RKO (cell line): ENCODE data around the gene RERGL.
A peak's percentile ranks its signal among the peaks of the same experiment; 100 is the strongest.
"Not testable (repeated sequence)": the region's sequence is repeated elsewhere in the genome, so short reads cannot be mapped to it uniquely, and the experiment has no call there.

Experiments
- DNase-seq: peaks from one replicate; pipeline ENCODE4 v3.0.0-alpha.2; 2016; ENCODE audit warnings: low spot score

The RERGL gene, protein sequence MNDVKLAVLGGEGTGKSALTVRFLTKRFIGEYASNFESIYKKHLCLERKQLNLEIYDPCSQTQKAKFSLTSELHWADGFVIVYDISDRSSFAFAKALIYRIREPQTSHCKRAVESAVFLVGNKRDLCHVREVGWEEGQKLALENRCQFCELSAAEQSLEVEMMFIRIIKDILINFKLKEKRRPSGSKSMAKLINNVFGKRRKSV

DNA sequence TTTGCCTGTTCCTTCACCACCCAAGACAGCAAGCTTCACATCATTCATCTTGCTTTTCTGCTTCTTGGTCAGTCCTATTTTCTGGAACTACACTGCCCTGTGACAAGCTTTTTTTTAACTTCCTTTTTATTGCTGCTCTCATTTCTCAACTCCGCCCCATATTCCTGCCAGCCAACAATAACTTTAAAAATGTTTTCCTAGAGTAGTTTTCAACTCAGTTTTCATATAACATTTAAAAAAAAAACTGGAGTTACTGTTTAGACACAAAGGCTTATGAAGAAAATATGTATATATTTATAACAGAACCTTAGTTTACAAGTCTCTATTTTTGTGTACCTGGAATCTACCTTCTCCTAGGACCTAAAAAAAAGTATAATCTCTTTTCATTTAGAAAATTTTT, at the start of gene RERGL:
Gene RERGL, minus strand, starts transcription at position 101 of the 400 bp plus-strand sequence. Its CDS starts 53 bp downstream, at position 48.
- DNase-seq = no peak

GRCh38 chr12:18139254-18139653, 49.3 kb upstream of the RERGL start:
- DNase-seq = no peak

- DNase-seq = no peak
Observed at GRCh38 chr12:18135509-18135908, 45.5 kb upstream of the RERGL start.

GRCh38 chr12:18135086-18135485, 45.1 kb upstream of the RERGL start:
- no peak for DNase-seq

GRCh38 chr12:18130851-18131250, 40.9 kb upstream of the RERGL start:
- no peak for DNase-seq

DNA sequence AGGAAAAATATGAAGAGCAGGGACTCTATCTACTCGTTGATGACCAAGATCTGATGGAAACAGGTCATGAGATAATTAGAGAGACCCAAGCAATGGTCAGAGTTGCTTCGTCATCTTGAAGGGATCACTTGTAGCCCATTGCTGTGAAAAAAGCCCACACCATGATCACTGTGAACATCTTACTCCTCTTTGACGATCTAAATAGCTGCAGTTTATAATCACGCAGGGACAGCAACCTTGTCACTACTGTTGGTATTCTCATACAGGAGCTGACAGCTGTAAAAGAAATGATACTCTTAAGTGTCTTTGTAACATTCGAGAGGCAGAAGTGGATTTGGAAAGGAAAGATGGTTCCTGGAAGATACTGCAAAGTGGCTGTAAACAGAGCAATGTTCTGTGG, 33.7 kb upstream of the RERGL start:
- DNase-seq = no peak

DNA sequence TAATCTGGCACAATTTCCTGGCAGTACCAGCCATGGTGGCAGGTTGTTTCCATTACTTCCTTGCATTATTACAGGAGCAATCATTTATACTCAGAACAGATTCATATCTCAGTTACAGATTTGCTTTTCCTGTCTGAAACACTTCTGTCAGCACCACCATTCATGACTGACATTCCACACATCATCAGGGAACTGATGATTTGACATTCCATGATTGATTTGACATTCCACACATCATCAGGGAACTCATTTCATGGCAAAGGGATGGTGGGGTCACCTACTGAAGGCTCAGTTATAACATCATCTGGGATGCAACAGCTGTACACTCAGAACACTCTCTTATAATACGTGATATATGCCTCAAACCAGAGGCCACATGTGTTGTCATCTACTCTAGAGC, 30.9 kb upstream of the RERGL start:
- DNase-seq = no peak

- no peak for DNase-seq
Observed at GRCh38 chr12:18108611-18109010, 18.6 kb upstream of the RERGL start.

DNA sequence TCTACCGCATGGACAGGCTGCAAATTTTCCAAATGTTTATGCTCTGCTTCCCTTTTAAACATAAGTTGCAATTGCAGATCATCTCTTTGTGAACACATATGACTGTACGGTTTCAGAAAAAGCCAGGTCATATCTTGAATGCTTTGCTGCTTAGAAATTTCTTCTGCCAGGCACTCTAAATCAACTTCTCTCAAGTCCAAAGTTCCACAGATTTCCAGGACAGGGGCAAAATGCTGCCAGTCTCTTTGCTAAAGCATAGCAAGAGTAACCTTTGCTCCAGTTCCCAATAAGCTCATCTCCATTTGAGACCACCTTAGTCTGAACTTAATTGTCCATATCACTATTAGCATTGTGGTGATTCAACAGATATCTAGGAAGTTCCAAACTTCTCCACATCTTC, 13.6 kb upstream of the RERGL start:
- DNase-seq = no peak

DNA sequence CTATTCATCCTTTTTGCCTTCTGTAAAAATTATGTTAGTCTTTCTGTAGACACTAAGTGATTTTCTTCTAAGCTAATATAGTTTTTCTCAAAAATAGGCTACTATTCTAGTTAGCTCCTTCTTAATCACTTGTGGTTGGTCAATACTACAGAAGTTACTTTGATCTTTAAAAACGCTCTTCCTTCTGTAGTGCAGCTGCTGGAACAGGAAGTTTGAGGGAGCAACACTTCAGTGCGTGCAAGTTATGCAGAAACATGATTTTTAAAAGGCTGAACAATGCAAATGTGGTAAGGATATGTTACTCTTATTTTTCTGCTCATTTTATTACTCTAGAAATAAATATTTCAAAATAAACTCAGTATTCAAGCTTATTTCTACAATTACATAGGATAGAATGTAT, 11.1 kb upstream of the RERGL start:
- DNase-seq = no peak

DNA sequence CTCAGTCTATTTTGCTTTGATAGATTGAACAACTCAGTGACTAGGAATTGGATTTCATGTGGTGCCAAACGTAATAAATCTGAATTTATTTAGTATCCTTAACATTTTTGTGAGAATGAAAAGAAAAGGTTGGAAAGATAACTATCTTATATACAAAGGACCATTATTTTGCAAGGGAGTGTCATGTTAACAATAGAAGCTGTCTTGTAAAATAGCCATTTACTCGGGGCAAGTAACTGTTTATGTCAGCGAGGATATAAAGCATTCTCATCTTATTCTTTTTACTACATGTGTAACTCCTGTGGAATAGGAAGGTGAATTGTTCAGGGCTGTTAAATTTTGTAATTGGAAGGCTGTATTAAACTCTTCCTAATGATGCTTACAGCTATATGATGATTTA, 5.9 kb downstream of the RERGL start:
- DNase-seq = no peak

GRCh38 chr12:18079541-18080246, 10.3 kb downstream of the RERGL start:
- peak; percentile 24 for DNase-seq

DNA sequence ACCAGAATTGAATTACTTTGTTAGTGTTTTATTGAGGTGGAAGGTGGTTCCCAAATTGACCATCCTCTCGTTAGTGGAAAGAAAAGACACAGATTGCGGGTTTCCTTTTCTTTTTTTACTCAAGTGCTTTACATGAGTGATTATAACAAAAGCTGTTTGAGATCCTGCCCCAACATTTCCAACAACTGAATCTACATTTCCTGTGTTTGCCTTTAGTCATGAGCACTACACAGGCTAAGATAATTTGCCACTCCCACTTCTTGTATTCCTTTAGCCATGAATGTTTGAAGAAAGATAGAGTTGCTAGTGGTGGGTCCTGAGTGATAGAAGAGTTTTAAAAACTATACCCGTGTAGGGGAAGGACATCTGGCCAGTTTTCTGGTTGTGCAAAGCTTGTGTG, 16.0 kb downstream of the RERGL start:
- no peak for DNase-seq

- DNase-seq = no peak
Observed at GRCh38 chr12:18072723-18073122, 17.3 kb downstream of the RERGL start.

DNA sequence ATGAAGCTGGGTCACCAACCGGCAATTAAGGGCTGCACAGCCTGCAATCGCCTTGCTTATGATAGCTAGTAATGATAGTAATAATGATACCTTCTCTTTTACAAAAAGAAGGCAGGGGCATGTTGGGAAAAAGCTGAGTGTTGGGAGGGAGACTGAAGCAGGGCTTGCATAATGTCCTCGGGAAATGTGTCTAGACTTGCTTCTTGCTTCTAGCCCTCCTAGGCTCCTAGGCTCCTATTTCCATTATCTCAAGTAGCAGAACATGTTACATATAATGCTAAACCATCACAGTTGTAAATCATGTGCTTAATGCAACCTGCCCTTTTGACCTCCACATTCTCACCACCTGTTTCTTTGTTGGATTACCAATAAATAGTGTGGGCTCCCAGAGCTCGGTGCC, 18.7 kb downstream of the RERGL start:
- DNase-seq = no peak

DNA sequence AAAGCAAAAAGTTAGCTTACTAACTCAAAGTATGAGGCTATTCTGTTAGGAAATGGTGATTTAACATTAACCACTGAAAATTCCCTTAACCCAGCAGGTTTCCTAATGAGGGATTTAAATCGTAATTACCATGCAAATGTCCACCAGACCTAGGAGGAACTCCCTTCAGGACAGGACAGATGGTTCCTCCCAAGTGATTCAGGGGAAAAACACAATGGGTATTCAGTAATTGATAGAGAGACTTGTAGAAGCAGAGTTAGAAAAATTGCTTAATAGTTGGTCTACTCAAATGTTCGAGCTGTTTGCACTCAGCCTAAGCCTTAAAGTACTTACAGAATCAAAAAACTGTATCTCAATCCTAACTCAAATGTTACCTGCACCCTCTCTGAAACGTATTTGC, 21.6 kb downstream of the RERGL start:
- no peak for DNase-seq

GRCh38 chr12:18066666-18067065, 23.3 kb downstream of the RERGL start:
- DNase-seq = no peak

GRCh38 chr12:18062867-18063266, 27.1 kb downstream of the RERGL start:
- not testable (repeated sequence) for DNase-seq

DNA sequence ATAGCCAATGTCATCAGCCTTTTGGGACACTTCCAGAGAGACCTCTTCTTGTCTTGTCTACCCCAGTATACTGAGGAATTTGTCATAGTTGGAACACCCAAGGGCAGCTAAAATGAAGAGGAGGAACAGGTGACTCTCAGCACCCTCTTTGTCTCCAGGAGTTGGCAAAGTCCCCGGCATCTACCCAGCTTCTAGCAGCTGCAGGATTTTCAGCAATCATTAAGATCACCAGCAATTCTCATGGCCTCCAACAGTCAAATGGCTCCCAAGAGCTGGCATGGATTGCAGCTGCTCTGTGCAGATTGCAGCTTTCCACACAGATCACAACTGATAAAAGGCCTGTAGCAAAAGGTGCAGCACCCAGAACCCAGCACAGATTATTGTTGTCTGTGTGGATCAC, 32.9 kb downstream of the RERGL start:
- no peak for DNase-seq

- no peak for DNase-seq
Observed at GRCh38 chr12:18054925-18055619, 34.9 kb downstream of the RERGL start.

- no peak for DNase-seq
Observed at GRCh38 chr12:18045446-18045992, 44.5 kb downstream of the RERGL start.

DNA sequence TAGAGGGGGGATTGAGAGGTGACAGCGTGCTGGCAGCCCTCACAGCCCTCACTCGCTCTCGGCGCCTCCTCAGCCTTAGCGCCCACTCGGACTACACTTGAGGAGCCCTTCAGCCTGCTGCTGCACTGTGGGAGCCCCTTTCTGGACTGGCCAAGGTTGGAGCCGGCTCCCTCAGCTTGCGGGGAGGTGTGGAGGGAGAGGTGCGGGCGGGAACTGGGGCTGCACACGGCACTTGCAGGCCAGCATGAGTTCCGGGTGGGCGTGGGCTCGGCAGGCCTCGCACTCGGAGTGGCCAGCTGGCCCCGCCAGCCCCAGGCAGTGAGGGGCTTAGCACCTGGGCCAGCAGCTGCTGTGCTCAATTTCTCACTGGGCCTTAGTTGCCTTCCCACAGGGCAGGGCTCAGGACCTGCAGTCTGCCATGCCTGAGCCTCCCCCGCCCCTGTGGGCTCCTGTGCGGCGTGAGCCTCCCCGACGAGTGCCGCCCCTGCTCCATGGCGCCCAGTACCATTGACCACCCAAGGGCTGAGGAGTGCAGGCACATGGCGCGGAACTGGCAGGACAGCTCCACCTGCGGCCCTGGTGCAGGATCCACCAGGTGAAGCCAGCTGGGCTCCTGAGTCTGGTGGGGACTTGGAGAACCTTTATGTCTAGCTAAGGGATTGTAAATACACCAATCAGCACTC, 49.8 kb downstream of the RERGL start:
- not testable (repeated sequence) for DNase-seq
